H1 (cell line): Measurements from ENCODE around the gene LRRC37B. TPM values are rescaled to one million over a fixed set of nuclear protein-coding genes. Genes with fewer than 3 reads are reported as not detected.

ENCODE experiments used
- CEBPB ChIP-seq: IDR thresholded peaks from 2 replicates; pipeline ENCODE4 v1.6.1; 2012; ENCODE audit warnings: low read depth, low read length
- HDAC2 ChIP-seq, 2 experiments: fragments of 300-600 bp in 1 of 2; sonication (generic) in 1 of 2; IDR thresholded peaks; 2 replicates each; pipeline ENCODE4 v1.6.1; 2011 to 2012; ENCODE audit warnings: low read depth in 2 of 2, low read length in 2 of 2, mild to moderate bottlenecking in 2 of 2, moderate library complexity in 2 of 2, borderline replicate concordance in 1 of 2, inconsistent platforms in 1 of 2
- KDM1A ChIP-seq: fragments of 200-600, 300-600 bp; sonication (generic); IDR thresholded peaks from 2 replicates; pipeline ENCODE4 v1.7.1; 2016; ENCODE audit warnings: mild to moderate bottlenecking, low read length, borderline replicate concordance
- TBP ChIP-seq: IDR thresholded peaks from 2 replicates; pipeline ENCODE4 v1.6.1; 2011; ENCODE audit warnings: low read depth, low read length, improper control_type of control experiment
- polyA plus RNA-seq, 7 experiments: library from polyadenylated mRNA; depleted of rRNA in 3 of 7; stranded (reverse) in 5 of 7; unstranded in 2 of 7; fragments of >200 nt in 5 of 7; fragments of 200-250 nt in 2 of 7; gene quantifications; 1 replicate in 5 of 7; 2 replicates in 1 of 7; 4 replicates in 1 of 7; pipeline versions ENCODE4 v1.2.1 to v1.2.3, GENCODE V29; 2011 to 2013; ENCODE audit warnings: missing spikeins in 2 of 7, mixed read lengths in 2 of 7
- total RNA-seq: library from RNA; stranded (reverse); fragmentation: NEBNext Ultra II Directional; extraction: Animal tissue kit (Norgen Biotek cat#: 25700); gene quantifications from 2 replicates; pipeline ENCODE4 v1.2.1, GENCODE V29; 2021
- TF ChIP-seq, protein P1 (sequence below): IDR thresholded peaks from 2 replicates; pipeline ENCODE4 v1.6.1; 2011; ENCODE audit warnings: low read depth, mild to moderate bottlenecking, low read length; ENCODE audit not compliant: insufficient read depth

Gene LRRC37B
- total and polyA plus RNA-seq, 2 of the 8 experiments (the other 6 are each of a cell fraction or from before 2014, with no cell fraction given): 16.0 to 19.0 TPM

DNA sequence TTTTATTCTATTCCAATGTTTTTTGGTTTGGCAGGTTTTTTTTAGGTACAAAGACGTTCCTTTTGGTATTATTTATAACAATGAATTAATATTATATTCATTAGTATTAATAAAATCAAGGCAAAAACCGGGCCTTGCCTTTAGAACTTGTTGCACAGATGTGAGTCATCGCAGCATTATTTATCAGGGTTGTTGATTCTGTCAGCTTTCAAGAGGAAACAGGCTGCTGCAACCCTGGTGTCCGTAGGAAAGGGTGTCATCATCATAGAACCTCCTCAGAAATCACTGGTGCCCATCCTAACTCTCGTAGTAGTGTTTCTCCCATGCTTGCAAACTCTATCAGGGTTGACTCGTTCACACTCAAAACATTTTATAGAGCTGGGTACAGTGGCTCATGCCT, 10.2 kb upstream of the LRRC37B start (continued):
- TF ChIP-seq CEBPB: no peak
- TF ChIP-seq KDM1A: no peak
- TF ChIP-seq, protein P1, sequence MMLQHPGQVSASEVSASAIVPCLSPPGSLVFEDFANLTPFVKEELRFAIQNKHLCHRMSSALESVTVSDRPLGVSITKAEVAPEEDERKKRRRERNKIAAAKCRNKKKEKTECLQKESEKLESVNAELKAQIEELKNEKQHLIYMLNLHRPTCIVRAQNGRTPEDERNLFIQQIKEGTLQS: no peak
- no peak for TF ChIP-seq HDAC2 (IDR thresholded peaks at IDR 0.05; ENCODE audit: borderline replicate concordance in 1 of 2, low read depth in 2 of 2, low read length in 2 of 2)
- TF ChIP-seq TBP: no peak
